ENCODE measurements around the gene TAGLN. TPM values are rescaled to one million over a fixed set of nuclear protein-coding genes. Genes with fewer than 3 reads are reported as not detected.
"Not testable (repeated sequence)": the region's sequence is repeated elsewhere in the genome, so short reads cannot be mapped to it uniquely, and the experiment has no call there.

Gene TAGLN
- total and polyA plus RNA-seq, 2 donors: 2,727 to 17,163 TPM

DNA sequence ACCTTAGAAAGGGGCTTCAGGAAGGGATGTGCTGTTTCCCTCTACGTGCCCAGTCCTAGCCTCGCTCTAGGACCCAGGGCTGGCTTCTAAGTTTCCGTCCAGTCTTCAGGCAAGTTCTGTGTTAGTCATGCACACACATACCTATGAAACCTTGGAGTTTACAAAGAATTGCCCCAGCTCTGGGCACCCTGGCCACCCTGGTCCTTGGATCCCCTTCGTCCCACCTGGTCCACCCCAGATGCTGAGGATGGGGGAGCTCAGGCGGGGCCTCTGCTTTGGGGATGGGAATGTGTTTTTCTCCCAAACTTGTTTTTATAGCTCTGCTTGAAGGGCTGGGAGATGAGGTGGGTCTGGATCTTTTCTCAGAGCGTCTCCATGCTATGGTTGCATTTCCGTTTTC, 2.2 kb upstream of the TAGLN start:
- DNase-seq (ENCODE audit: extremely low spot score): no peak
- Histone ChIP-seq H3K27ac (ENCODE audit: low read depth) (no peak overlapping the region), H3K4me3 (ENCODE audit: low read depth, low read length) (no peak overlapping the region), H3K4me1 (ENCODE audit: insufficient read depth) (no peaks in the 10 kb centered on the region), H3K36me3 (ENCODE audit: insufficient read depth) (no peaks in the 10 kb centered on the region)
- 80% methylated on average over 7 of the region's 7 CpGs for WGBS

DNA sequence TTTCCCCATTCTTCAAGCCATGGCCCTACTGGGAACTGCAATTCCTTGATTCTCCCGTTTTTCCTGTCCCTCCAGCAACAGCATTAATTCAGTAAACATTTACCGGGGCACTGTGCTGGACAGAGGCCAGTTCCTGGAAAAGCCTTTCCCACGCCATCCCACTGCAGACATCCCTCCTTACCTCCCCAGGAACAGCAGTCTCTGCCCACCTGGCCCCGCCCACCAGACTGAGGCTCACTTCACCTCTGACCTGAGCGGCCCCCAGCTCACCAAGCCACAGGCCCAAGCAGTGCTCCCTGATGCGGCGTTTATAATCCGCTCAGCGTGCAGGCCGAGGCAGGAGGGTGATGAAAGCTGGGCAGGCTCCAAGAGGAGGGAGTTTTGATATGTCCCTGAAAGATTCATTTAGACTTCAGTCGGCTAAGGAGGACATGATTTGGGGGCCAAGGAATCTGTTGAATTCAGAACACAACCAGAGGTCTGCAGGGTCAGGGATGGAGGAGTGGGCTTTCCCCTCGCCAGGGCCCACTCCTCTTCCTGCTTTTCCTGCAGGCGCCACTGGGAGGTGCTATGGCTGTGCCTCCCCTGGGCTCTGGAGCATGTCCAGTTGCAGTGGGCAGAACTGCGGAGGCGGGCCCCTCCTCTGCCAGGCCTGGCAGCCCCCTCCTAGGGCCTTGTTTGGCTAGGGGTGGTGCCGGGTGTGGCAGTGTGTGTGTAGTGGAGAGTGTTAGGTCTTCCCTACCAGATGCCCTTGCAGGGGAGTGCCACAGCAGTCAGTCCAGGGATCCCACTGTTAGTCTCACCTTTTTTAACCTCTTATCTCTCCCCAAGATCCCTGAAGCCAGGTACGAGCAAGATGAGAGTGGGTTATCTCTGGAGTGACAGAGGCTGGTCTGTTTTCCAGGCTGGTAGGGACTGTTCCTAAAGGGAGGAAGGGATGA, 1.4 kb upstream of the TAGLN start:
- DNase-seq (ENCODE audit: extremely low spot score): no peak
- no peaks in the 10 kb centered on the region for H3K36me3 ChIP-seq (ENCODE audit: insufficient read depth)
- peak overlapping the region; percentile 46 for H3K27ac ChIP-seq (ENCODE audit: low read depth)
- H3K4me3 ChIP-seq (ENCODE audit: low read depth, low read length): no peak overlapping the region
- WGBS: 38% methylated on average over 17 of the region's 17 CpGs
- H3K4me1 ChIP-seq (ENCODE audit: insufficient read depth): no peaks in the 10 kb centered on the region

DNA sequence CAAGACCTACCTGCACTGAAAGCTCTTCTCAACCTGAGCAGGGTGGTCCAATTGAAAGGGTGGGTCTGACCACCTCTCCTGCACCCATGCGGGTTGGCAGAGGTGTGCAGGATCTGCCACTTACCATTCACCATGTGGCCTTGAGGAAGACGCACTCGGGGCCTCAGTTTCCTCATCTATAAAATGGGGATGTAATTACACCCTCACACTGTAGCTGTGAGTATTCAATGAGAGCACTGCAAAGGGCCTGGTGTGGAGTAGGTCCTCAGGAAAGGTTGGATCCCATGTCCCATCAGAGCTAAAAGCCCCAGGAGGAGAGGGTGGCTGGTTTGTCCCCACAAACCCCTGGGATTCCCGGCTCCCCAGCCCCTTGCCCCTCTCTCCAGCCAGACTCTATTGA, 557 bp upstream of the TAGLN start:
- no peaks in the 10 kb centered on the region for H3K4me1 ChIP-seq (ENCODE audit: insufficient read depth)
- no peak for DNase-seq (ENCODE audit: extremely low spot score)

DNA sequence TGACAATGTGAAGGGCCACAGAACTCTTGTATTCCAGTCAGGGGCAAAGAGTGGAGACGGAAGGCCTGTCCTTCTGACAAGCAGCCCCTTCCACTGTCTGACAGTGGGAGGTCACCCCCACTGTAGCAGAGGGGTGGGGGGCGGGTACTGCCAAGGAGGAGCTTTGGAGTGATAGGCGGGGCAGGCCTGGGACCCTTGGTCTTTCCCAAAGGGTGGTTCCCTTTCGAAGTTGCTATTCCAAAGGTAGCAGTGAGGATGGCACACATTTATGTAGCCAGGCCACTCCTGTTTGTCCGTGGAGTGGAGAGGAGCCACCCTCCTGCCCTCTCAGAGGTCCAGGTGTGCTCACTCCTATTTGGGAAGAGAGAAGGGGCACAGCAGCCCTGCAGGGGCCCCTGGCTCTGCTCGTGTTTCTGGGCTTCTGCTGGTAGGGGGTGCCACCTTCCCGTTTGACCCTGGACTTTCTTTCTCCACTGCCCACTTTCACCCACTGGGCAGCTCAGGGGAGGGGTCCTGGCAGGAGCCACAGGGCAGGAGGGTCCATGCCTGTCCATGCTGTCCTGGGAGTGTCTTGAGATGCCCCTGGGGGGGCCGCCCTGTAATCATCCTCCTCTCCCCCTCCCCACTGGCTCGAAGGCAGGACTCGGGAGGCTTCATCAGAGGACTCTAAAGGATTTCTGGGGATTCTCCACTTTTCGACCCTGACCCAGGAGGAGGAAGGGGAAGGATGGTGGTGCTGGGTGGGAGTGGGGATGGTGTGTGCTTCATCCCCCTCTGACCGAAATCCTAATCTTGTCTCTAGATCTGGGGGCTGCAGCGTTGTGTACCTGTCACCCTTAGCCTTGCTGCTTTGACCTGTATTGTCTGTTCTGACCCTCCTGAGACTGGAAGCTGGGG, 994 bp downstream of the TAGLN start:
- 31% methylated on average over 13 of the region's 13 CpGs for WGBS
- peak overlapping the region; percentile 81 for H3K27ac ChIP-seq (ENCODE audit: low read depth)
- peaks cover 1% of the 10 kb centered on the region for H3K36me3 ChIP-seq (ENCODE audit: insufficient read depth)
- H3K4me3 ChIP-seq (ENCODE audit: low read depth, low read length): peak overlapping the region; percentile 55
- no peaks in the 10 kb centered on the region for H3K4me1 ChIP-seq (ENCODE audit: insufficient read depth)
- DNase-seq (ENCODE audit: extremely low spot score): no peak

More for the DNA sequence above, 557 bp upstream of the TAGLN start:
- no peaks in the 10 kb centered on the region for H3K36me3 ChIP-seq (ENCODE audit: insufficient read depth)
- H3K4me3 ChIP-seq (ENCODE audit: low read depth, low read length): peak overlapping the region; percentile 10
- 43% methylated on average over 4 of the region's 4 CpGs for WGBS
- peak overlapping the region; percentile 68 for H3K27ac ChIP-seq (ENCODE audit: low read depth)

- Histone ChIP-seq H3K36me3 (ENCODE audit: insufficient read depth) (peaks cover 3% of the 10 kb centered on the region), H3K4me1 (ENCODE audit: insufficient read depth) (no peaks in the 10 kb centered on the region), H3K27ac (ENCODE audit: low read depth) (peak overlapping the region; percentile 81), H3K4me3 (ENCODE audit: low read depth, low read length) (peak overlapping the region; percentile 55)
- 38% methylated on average over 12 of the region's 12 CpGs for WGBS
- DNase-seq (ENCODE audit: extremely low spot score): no peak
Measured at GRCh38 chr11:117200813-117201657, 1.9 kb downstream of the TAGLN start.

GRCh38 chr11:117201658-117202305, 2.6 kb downstream of the TAGLN start:
- Histone ChIP-seq H3K27ac (ENCODE audit: low read depth) (peak overlapping the region; percentile 79), H3K4me1 (ENCODE audit: insufficient read depth) (no peaks in the 10 kb centered on the region), H3K36me3 (ENCODE audit: insufficient read depth) (peaks cover 3% of the 10 kb centered on the region), H3K4me3 (ENCODE audit: low read depth, low read length) (peak overlapping the region; percentile 55)
- WGBS: 36% methylated on average over 14 of the region's 14 CpGs
- DNase-seq (ENCODE audit: extremely low spot score): no peak

DNA sequence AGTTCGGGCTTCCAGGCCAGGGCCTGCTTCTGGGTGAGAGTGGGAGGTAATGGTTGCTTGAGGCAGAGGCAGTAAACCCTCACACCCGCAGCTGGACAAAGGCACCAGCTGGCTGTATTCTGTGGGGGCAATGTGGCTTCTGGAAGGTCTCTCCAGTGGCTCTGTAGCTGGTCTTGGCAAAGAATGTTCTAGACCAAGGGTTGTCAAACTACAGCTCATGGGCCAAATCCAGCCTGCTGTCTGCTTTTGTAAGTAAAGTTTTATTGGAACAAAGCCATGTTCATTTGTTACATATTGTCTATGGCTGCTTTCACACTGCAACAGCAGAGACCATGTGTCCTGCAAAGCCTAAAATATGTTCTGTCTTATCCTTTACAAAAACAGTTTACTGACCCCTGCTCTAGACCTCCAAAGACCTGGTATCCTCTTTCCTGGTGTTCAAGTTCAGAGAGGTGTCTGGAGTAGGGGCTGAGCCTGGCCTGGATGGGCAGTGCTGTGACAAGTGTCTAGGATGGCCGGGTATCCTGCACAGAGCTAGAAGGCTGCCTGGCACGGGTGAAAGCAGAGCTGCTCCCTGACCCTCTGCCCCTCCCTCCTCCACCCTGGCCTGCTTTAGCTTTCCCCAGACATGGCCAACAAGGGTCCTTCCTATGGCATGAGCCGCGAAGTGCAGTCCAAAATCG, 3.4 kb downstream of the TAGLN start:
- 44% methylated on average over 7 of the region's 7 CpGs for WGBS
- no peaks in the 10 kb centered on the region for H3K4me1 ChIP-seq (ENCODE audit: insufficient read depth)
- peak overlapping the region; percentile 79 for H3K27ac ChIP-seq (ENCODE audit: low read depth)
- H3K4me3 ChIP-seq (ENCODE audit: low read depth, low read length): peak overlapping the region; percentile 55
- peaks cover 3% of the 10 kb centered on the region for H3K36me3 ChIP-seq (ENCODE audit: insufficient read depth)
- no peak for DNase-seq (ENCODE audit: extremely low spot score)

GRCh38 chr11:117203069-117203407, 3.9 kb downstream of the TAGLN start:
- H3K36me3 ChIP-seq (ENCODE audit: insufficient read depth): peaks cover 3% of the 10 kb centered on the region
- peak overlapping the region; percentile 55 for H3K4me3 ChIP-seq (ENCODE audit: low read depth, low read length)
- H3K4me1 ChIP-seq (ENCODE audit: insufficient read depth): no peaks in the 10 kb centered on the region
- H3K27ac ChIP-seq (ENCODE audit: low read depth): peak overlapping the region; percentile 69
- 52% methylated on average over 10 of the region's 10 CpGs for WGBS
- no peak for DNase-seq (ENCODE audit: extremely low spot score)

DNA sequence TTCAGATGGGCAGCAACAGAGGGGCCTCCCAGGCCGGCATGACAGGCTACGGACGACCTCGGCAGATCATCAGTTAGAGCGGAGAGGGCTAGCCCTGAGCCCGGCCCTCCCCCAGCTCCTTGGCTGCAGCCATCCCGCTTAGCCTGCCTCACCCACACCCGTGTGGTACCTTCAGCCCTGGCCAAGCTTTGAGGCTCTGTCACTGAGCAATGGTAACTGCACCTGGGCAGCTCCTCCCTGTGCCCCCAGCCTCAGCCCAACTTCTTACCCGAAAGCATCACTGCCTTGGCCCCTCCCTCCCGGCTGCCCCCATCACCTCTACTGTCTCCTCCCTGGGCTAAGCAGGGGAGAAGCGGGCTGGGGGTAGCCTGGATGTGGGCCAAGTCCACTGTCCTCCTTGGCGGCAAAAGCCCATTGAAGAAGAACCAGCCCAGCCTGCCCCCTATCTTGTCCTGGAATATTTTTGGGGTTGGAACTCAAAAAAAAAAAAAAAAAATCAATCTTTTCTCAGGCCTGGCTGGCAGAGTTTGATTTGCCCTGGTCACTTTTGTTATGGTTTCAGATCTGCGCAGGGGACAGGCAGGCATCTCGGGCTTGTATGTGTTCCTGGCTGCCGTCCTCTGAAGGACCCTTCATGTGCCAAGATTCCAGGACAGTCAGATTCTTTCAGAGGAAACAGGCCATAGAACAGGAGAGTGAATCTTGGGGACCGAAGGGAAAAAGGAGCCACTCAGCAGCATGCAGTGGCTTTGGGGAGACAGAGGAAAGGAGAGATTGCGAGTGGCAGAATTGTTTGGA, 5.3 kb downstream of the TAGLN start:
- no peaks in the 10 kb centered on the region for H3K4me1 ChIP-seq (ENCODE audit: insufficient read depth)
- 49% methylated on average over 17 of the region's 17 CpGs for WGBS
- no peak overlapping the region for H3K4me3 ChIP-seq (ENCODE audit: low read depth, low read length)
- DNase-seq (ENCODE audit: extremely low spot score): no peak
- peak overlapping the region; percentile 79 for H3K27ac ChIP-seq (ENCODE audit: low read depth)
- peaks cover 3% of the 10 kb centered on the region for H3K36me3 ChIP-seq (ENCODE audit: insufficient read depth)

GRCh38 chr11:117205211-117205818, 6.1 kb downstream of the TAGLN start:
- no peak overlapping the region for H3K27ac ChIP-seq (ENCODE audit: low read depth)
- 62% methylated on average over 11 of the region's 11 CpGs for WGBS
- no peaks in the 10 kb centered on the region for H3K4me1 ChIP-seq (ENCODE audit: insufficient read depth)
- no peak for DNase-seq (ENCODE audit: extremely low spot score)
- no peak overlapping the region for H3K4me3 ChIP-seq (ENCODE audit: low read depth, low read length)
- H3K36me3 ChIP-seq (ENCODE audit: insufficient read depth): peaks cover 3% of the 10 kb centered on the region

GRCh38 chr11:117206111-117206510, 6.9 kb downstream of the TAGLN start:
- not testable (repeated sequence) for H3K4me1 ChIP-seq (ENCODE audit: insufficient read depth); H3K4me3 ChIP-seq (ENCODE audit: low read depth, low read length); H3K36me3 ChIP-seq (ENCODE audit: insufficient read depth); DNase-seq (ENCODE audit: extremely low spot score)
- WGBS: 53% methylated on average over 8 of the region's 8 CpGs
- H3K27ac ChIP-seq (ENCODE audit: low read depth): peak overlapping the region; percentile 13

Measured in urinary bladder (tissue), 4 donors.